NCI-H2196 treated with DMSO at 0.1 percent for 48 hours (cell line): Measurements from ENCODE around the gene DIS3L2.

Experiments
- DNase-seq: peaks from one replicate; lab custom pipeline; 2025; ENCODE audit not compliant: unreplicated experiment; lab: John Stamatoyannopoulos, UW

Gene DIS3L2

DNA sequence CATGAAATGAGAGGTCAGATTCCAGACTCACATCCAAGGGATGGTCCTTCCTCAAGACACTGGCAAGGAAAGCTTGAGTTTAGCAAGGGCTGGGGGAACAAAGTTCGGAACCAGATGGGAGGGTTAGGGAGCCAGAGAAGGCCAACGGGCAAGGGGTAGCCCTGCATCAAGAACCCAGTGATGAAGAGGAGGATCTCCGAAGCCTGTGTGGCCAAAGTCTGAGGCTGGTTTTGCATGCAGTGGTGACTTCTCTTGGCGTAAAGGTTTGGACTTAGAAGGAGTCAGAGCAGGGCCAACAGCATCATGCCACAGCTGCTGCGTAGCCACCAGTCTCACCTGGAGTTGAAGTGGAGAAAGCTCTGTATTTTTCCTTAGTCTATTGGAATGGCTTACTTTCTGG is 293.5 kb downstream of the DIS3L2 start:
- DNase-seq: no peak

DNA sequence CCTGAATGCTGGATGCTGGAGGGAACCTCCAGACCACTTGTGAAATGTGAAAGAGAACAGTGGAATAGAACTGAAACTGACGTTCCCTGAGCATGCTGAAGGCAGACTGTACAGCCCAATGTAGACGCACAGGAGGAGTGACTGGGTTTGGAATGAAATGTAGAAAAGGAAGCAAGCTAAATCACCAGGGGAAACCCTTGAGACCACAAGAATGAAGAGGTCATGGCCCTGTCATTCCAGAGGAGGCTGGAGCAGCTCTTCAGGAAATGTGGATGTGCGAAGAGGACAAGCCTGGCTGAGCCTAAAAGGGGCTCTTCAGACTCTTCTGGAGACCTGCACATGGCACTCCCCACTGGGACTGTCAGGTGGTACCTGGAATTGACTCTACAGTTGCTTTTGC is 298.6 kb downstream of the DIS3L2 start:
- DNase-seq: no peak

GRCh38 chr2:232261776-232262175 is 300.3 kb downstream of the DIS3L2 start:
- no peak for DNase-seq

GRCh38 chr2:232263295-232263694 is 301.8 kb downstream of the DIS3L2 start:
- DNase-seq: no peak

GRCh38 chr2:232264081-232264480 is 302.6 kb downstream of the DIS3L2 start:
- DNase-seq: no peak

DNA sequence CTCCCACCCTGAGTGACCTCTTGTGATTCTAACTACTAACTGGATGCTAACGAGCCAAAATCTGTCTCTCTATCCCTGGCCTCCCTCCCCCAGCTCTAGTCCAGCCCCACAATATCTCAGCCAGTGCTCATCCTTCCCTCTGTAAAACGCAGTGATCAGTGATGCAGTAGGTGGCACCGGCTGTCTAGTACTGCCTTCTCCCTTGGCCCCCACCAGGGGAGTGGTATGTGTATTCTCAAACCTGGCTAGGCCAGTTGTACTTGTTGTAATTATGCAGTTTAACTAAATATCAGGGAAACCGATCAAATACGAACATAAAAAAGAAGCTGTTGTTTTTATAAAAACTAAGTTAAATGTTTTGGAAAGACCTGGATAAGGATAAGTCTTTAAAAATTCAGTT is 303.8 kb downstream of the DIS3L2 start:
- DNase-seq: no peak

GRCh38 chr2:232268636-232269165 is 307.2 kb downstream of the DIS3L2 start:
- DNase-seq: no peak

GRCh38 chr2:232269867-232270266 is 308.4 kb downstream of the DIS3L2 start:
- no peak for DNase-seq

GRCh38 chr2:232273903-232274643 is 312.6 kb downstream of the DIS3L2 start:
- no peak for DNase-seq

GRCh38 chr2:232275670-232276069 is 314.2 kb downstream of the DIS3L2 start:
- DNase-seq: no peak

GRCh38 chr2:232276084-232276732 is 314.7 kb downstream of the DIS3L2 start:
- DNase-seq: no peak

GRCh38 chr2:232276733-232277313 is 315.3 kb downstream of the DIS3L2 start:
- DNase-seq: no peak

- no peak for DNase-seq
Measured at GRCh38 chr2:232278534-232278933, 317.0 kb downstream of the DIS3L2 start.

DNA sequence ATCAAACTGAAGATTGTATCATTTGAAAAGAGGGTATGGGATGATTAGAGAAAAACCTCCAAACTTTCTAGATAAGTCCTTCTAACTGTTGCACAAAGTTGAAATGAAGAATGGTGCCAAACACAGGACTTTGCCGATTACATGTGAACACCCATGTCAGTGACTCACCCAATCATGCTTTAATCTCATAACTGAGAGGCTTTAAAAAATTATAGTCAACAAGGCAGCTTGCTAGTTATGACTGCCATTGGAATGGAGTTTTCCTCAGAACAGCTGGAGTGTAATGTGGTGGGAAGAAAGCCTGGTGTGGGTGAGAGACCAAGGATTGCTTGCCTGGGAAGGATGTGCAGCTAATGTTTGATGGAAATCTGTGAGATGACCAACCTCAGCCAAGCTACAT is 318.8 kb downstream of the DIS3L2 start:
- no peak for DNase-seq

DNA sequence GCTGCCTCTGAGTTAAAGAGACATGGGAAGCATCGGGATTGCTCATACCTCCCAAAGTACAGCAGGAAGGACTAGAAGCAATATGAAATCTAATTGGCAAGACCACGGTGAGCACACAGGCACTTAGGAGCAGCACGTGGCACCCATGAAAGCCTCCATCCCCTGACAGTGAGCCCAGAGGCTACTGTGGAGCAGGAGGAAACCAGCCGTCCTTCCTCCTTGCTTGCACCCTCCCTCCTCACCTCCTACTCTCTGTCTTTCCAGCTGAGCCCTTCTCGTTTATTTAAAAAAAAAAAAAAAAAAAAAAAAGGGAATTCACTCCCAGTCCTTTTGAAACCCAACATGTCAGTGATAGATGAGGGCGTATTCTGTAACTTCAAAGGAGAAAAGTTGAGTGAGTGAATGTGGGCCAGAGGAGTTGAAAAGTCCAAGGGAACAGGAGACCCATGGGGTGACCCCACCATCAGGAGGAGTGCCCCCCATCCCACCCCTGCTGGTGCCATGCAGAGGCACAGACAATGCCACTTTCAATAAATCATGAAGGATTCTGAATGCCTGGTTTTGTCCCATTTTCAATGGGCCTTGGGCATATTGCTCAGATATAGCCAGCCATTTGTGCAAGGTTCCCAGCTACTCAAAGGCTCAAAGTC is 320.5 kb downstream of the DIS3L2 start:
- DNase-seq: no peak

- DNase-seq: no peak
Measured at GRCh38 chr2:232282508-232283055, 321.1 kb downstream of the DIS3L2 start.

- DNase-seq: no peak
Measured at GRCh38 chr2:232286001-232286868, 324.7 kb downstream of the DIS3L2 start.

DNA sequence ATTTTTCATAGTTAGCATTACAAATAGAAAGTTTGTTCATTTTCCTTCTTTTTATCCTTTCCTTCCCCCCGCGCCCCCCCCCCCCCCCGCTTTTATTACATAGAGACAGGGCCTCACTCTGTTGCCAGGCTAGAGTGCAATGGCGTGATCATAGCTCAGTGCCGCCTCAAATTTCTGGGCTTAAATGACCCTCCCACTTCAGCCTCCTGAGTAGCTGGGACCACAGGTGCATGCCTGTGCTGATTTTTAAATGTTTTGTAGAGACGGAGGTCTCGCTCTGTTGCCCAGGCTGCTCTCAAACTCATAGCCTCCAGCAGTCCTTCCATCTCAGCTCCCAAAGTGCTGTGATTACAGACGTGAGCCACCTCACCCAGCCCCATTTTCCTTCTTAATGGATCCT is 325.8 kb downstream of the DIS3L2 start:
- no peak for DNase-seq

DNA sequence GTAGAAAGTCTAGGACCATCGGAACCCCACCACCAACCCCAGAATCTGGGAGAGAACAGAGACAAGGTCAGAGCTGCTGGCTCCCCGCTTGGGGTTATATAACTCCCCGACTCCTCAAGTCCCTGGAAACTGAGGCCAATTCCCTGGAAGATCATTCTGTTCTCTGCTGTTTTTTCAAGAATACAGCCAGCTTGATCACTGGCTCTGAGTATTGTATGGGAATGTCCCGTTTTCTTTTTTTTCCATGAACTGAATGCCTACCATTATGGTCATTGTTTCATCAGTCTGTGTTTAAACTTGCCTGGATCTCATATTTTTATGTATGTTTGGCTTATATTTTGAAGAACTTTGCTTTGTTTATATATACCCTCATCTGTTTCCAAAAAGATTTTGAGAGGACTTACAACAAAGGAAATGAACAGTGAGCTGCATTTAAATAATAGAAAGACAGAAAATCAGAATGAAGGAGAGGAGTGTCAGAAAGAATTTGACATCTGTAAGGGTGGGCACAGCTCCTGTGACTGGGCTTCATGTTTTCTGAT is 327.0 kb downstream of the DIS3L2 start:
- DNase-seq: no peak

GRCh38 chr2:232290668-232291067 is 329.2 kb downstream of the DIS3L2 start:
- no peak for DNase-seq
